ENCODE data around the gene NBAS.

GRCh38 chr2:15230599-15231192 lies 330.4 kb downstream of the NBAS start:
- TF ChIP-seq, protein P1, sequence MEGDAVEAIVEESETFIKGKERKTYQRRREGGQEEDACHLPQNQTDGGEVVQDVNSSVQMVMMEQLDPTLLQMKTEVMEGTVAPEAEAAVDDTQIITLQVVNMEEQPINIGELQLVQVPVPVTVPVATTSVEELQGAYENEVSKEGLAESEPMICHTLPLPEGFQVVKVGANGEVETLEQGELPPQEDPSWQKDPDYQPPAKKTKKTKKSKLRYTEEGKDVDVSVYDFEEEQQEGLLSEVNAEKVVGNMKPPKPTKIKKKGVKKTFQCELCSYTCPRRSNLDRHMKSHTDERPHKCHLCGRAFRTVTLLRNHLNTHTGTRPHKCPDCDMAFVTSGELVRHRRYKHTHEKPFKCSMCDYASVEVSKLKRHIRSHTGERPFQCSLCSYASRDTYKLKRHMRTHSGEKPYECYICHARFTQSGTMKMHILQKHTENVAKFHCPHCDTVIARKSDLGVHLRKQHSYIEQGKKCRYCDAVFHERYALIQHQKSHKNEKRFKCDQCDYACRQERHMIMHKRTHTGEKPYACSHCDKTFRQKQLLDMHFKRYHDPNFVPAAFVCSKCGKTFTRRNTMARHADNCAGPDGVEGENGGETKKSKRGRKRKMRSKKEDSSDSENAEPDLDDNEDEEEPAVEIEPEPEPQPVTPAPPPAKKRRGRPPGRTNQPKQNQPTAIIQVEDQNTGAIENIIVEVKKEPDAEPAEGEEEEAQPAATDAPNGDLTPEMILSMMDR (IDR thresholded peaks at IDR 0.05): no peak
- TF ChIP-seq REST (IDR thresholded peaks at IDR 0.05; ENCODE audit: insufficient read depth in 1 of 2, low read depth in 2 of 2, low read length in 1 of 2) (no peak), POLR2AphosphoS5 (IDR thresholded peaks at IDR 0.05; ENCODE audit: low read depth, low read length) (no peak)

All from Panc1 (cell line).